PC-9 (cell line): ENCODE measurements around the gene NELL2. TPM values are rescaled to one million over a fixed set of nuclear protein-coding genes. Genes with fewer than 3 reads are reported as not detected.
A peak's percentile ranks its signal among the peaks of the same experiment; 100 is the strongest.

Source experiments
- BruUV-seq: library from RNA; stranded (reverse); fragments of 400-500 nt; replicated peaks from 2 replicates; lab custom pipeline; 2021; lab: Mats Ljungman, UMichigan
- CTCF ChIA-PET: fragments of 300-600 bp; sonication (Branson Sonifier 250); formaldehyde crosslinking; loops from one replicate; lab custom pipeline; 2022; ENCODE audit warnings: antibody characterized with exemption; lab: Charles Lee
- POLR2A ChIA-PET: fragments of 300-600 bp; sonication (Branson Sonifier 250); formaldehyde crosslinking; loops from one replicate; lab custom pipeline; 2022; ENCODE audit warnings: antibody characterized with exemption; ENCODE audit not compliant: unreplicated experiment; lab: Charles Lee
- DNase-seq, 2 experiments: peaks; one replicate each; pipeline versions ENCODE4 v3.0.0 to v3.0.0-alpha.2; 2015 to 2022; ENCODE audit warnings: mixed read lengths in 1 of 2
- H2AFZ ChIP-seq: fragments of 200-600 bp; sonication (generic); 2 replicates; pipeline ENCODE4 v1.8.1; 2017; ENCODE audit warnings: antibody characterized with exemption
- H3F3A ChIP-seq: fragments of 200-600 bp; sonication (generic); 2 replicates; pipeline ENCODE4 v1.8.1; 2017; ENCODE audit warnings: antibody characterized with exemption, mild to moderate bottlenecking, low read depth; ENCODE audit not compliant: insufficient read depth
- H3K27ac ChIP-seq: fragments of 200-600 bp; sonication (generic); 2 replicates; pipeline ENCODE4 v1.6.1; 2016; ENCODE audit warnings: mixed run types
- H3K27me3 ChIP-seq: fragments of 200-600 bp; sonication (generic); 2 replicates; pipeline ENCODE4 v1.6.1; 2016; ENCODE audit warnings: low read depth, mixed run types; ENCODE audit not compliant: insufficient read depth
- H3K36me3 ChIP-seq: fragments of 200-600 bp; sonication (generic); 2 replicates; pipeline ENCODE4 v1.6.1; 2016; ENCODE audit warnings: low read depth, mixed run types
- H3K4me1 ChIP-seq: fragments of 200-600 bp; sonication (generic); replicated peaks from 2 replicates; pipeline ENCODE4 v1.6.1; 2016; ENCODE audit warnings: mixed run types; ENCODE audit not compliant: insufficient read depth
- H3K4me2 ChIP-seq: fragments of 200-600 bp; sonication (generic); 2 replicates; pipeline ENCODE4 v1.6.1; 2017; ENCODE audit warnings: mixed run types
- H3K4me3 ChIP-seq: fragments of 200-600 bp; sonication (generic); 2 replicates; pipeline ENCODE4 v1.6.1; 2016; ENCODE audit warnings: mixed run types
- H3K79me2 ChIP-seq: fragments of 200-600 bp; sonication (generic); 2 replicates; pipeline ENCODE4 v1.6.1; 2017; ENCODE audit warnings: low read depth, mixed run types
- H3K9me2 ChIP-seq: fragments of 200-600 bp; sonication (generic); 2 replicates; pipeline ENCODE4 v1.8.1; 2017; ENCODE audit warnings: mild to moderate bottlenecking; ENCODE audit not compliant: insufficient read depth
- H3K9me3 ChIP-seq: fragments of 200-600 bp; sonication (generic); 2 replicates; pipeline ENCODE4 v1.8.1; 2016; ENCODE audit warnings: low read depth; ENCODE audit not compliant: insufficient read depth
- H4K20me1 ChIP-seq: fragments of 200-600 bp; sonication (generic); 2 replicates; pipeline ENCODE4 v1.8.1; 2017; ENCODE audit not compliant: insufficient read depth
- CTCF ChIP-seq: fragments of 200-600 bp; sonication (generic); conservative IDR thresholded peaks from 2 replicates; pipeline ENCODE4 v1.6.1; 2017; ENCODE audit warnings: mixed run types, antibody characterized with exemption, mild to moderate bottlenecking, moderate library complexity
- EZH2 ChIP-seq: fragments of 200-600 bp; sonication (generic); IDR thresholded peaks from 2 replicates; pipeline ENCODE4 v1.8.0; 2017; ENCODE audit warnings: antibody characterized with exemption, low read depth
- intact Hi-C: fragments of 100-400 bp; cut with micrococcal nuclease; formaldehyde crosslinking; loops from one replicate; pipeline ENCODE4 v1.10.0; 2022; ENCODE audit not compliant: unreplicated experiment
- total RNA-seq: library from RNA; stranded (reverse); gene quantifications from 2 replicates; pipeline ENCODE4 v1.2.3, GENCODE V29; 2021

The NELL2 gene
- total RNA-seq, 1 experiment from 2014 or later: 0.61 TPM

- H3K36me3 ChIP-seq: no peaks in the 10 kb centered on the region
- H3K27ac ChIP-seq: no peak overlapping the region
- ChIA-PET POLR2A (no interaction called here), CTCF (no interaction called here)
- TF ChIP-seq CTCF: no peak
- TF ChIP-seq EZH2: no peak
- H3F3A ChIP-seq: no peaks in the 10 kb centered on the region
- no peak overlapping the region for H3K4me2 ChIP-seq
- no peak for DNase-seq
- H3K4me1 ChIP-seq: no peaks in the 10 kb centered on the region
- BruUV-seq: no TSS peak
- no peak overlapping the region for H3K4me3 ChIP-seq
- intact Hi-C loops: no loop called here
- no peaks in the 10 kb centered on the region for H3K9me2 ChIP-seq
- no peak overlapping the region for H2AFZ ChIP-seq
- no peaks in the 10 kb centered on the region for H4K20me1 ChIP-seq
- no peaks in the 10 kb centered on the region for H3K9me3 ChIP-seq
- no peaks in the 10 kb centered on the region for H3K27me3 ChIP-seq
- H3K79me2 ChIP-seq: no peaks in the 10 kb centered on the region
Observed at GRCh38 chr12:44603701-44604100, 272.4 kb downstream of the NELL2 start.

- TF ChIP-seq EZH2 (no peak), CTCF (no peak)
- CTCF ChIA-PET: no interaction called here
- Histone ChIP-seq H3K9me3 (no peaks in the 10 kb centered on the region), H3K4me2 (no peak overlapping the region), H3K4me1 (no peaks in the 10 kb centered on the region; the same call in 1 of the 2 replicates), H3F3A (no peaks in the 10 kb centered on the region), H3K4me3 (no peak overlapping the region), H3K79me2 (no peaks in the 10 kb centered on the region), H2AFZ (no peak overlapping the region), H3K27ac (no peak overlapping the region), H3K27me3 (no peaks in the 10 kb centered on the region), H3K9me2 (no peaks in the 10 kb centered on the region), H4K20me1 (no peaks in the 10 kb centered on the region), H3K36me3 (no peaks in the 10 kb centered on the region)
- POLR2A ChIA-PET: no interaction called here
- no peak for DNase-seq
- intact Hi-C loops: no loop called here
- BruUV-seq: no TSS peak
Observed at GRCh38 chr12:44592626-44593025, 283.5 kb downstream of the NELL2 start.

GRCh38 chr12:44589697-44590096 lies 286.4 kb downstream of the NELL2 start:
- BruUV-seq: no TSS peak
- no peaks in the 10 kb centered on the region for H3K79me2 ChIP-seq
- H3K36me3 ChIP-seq: no peaks in the 10 kb centered on the region
- no peaks in the 10 kb centered on the region for H4K20me1 ChIP-seq
- no peaks in the 10 kb centered on the region for H3K9me3 ChIP-seq
- TF ChIP-seq EZH2 (no peak), CTCF (no peak)
- no peak overlapping the region for H3K4me2 ChIP-seq
- intact Hi-C loops: no loop called here
- no peaks in the 10 kb centered on the region for H3K27me3 ChIP-seq
- H3K9me2 ChIP-seq: no peaks in the 10 kb centered on the region
- ChIA-PET CTCF (no interaction called here), POLR2A (interaction anchor here (0.5 kb wide), 1 partner anchor 758 kb away, joined by 3 read pairs; no protein-coding TSS in a partner anchor)
- no peak overlapping the region for H3K4me3 ChIP-seq
- H2AFZ ChIP-seq: no peak overlapping the region
- peak in 1 of 2 experiments; percentile 41 for DNase-seq
- H3F3A ChIP-seq: no peaks in the 10 kb centered on the region
- no peak overlapping the region for H3K27ac ChIP-seq
- H3K4me1 ChIP-seq: no peaks in the 10 kb centered on the region; the same call in 1 of the 2 replicates
